A204.1 (cell line): ENCODE results near the gene SOCS7.

Experiments
- FAIRE-seq: peaks from 2 replicates; lab custom pipeline; 2012; peaks lifted over from hg19 to GRCh38; lab: Jason Lieb, UNC

Gene SOCS7, protein sequence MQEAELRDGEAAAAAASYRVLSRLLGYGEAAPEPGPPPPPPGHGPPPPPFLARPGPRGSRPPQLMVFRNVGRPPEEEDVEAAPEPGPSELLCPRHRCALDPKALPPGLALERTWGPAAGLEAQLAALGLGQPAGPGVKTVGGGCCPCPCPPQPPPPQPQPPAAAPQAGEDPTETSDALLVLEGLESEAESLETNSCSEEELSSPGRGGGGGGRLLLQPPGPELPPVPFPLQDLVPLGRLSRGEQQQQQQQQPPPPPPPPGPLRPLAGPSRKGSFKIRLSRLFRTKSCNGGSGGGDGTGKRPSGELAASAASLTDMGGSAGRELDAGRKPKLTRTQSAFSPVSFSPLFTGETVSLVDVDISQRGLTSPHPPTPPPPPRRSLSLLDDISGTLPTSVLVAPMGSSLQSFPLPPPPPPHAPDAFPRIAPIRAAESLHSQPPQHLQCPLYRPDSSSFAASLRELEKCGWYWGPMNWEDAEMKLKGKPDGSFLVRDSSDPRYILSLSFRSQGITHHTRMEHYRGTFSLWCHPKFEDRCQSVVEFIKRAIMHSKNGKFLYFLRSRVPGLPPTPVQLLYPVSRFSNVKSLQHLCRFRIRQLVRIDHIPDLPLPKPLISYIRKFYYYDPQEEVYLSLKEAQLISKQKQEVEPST

DNA sequence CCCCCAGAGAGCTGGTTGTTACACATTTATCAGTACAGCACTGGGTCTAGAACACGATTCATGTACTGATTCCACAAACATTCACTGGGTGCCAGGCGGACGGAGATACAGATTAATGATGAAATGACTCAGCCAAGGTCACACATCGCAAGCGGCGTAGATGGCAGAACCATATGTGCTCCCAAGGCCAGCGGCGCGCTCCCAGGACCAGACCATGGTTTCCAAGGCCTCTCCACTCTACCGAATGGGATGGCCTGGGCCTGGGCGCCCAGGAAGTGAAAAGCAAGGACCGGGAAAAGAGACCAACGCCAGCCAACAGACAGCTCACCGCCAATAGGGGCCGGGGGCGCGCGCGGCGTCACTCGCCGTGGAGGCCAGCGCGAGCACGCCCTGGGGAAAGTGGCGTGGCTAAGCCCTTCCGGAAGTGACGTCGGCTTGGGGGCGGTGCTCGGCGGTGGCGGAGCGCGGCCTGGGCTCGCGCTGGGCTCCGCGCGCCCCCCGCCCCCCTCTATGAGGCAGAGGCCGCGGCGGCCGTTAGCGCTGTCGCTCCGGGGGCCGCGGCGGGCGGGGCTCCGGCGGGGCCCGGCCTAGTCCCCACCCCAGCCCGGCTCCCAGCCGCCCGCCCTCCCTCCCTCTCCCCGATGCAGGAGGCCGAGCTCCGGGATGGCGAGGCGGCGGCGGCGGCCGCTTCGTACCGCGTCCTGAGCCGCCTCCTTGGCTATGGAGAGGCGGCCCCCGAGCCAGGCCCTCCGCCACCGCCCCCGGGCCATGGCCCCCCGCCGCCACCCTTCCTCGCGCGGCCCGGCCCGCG lies at the start of gene SOCS7:
SOCS7 (plus strand) TSS at position 433 of the 811 bp plus-strand sequence; CDS start at position 642, 209 bp downstream.
- FAIRE-seq = no peak

DNA sequence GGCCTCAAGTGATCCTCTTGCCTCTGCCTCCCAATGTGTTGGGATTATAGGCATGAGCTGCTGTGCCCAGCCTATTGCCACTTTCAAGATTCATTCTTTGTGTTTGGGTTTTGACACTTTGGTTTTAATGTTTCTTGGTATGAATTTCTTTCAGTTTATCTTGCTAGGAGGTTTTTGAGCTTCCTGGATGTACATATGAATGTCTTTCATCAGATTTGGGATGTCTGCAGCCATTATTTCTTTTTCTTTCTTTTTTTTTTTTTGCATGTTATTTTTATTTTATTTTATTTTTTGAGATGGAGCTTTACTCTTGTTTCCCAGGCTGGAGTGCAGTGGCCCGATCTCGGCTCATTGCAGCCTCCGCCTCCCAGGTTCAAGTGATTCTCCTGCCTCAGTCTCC lies 36.1 kb upstream of the SOCS7 start:
- no peak for FAIRE-seq

DNA sequence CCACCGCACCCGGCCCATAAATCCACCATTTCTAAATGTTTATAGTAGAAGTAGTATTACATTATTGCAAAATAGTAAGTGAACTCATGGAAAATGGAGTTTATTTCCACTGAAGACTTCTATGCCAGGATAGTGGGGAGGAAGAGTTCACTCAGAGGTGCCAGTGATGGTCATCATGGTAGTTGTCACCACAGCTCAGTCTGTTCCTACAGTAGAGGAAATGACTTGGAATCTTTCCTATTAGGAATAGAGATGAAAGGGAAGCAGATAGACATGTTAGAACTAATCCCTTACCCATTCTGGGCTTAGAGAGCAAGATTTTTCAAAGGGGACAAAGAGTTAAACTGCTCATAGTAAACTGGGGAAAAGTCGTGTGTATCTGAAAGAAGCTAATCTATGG lies 34.6 kb upstream of the SOCS7 start:
- FAIRE-seq = no peak

DNA sequence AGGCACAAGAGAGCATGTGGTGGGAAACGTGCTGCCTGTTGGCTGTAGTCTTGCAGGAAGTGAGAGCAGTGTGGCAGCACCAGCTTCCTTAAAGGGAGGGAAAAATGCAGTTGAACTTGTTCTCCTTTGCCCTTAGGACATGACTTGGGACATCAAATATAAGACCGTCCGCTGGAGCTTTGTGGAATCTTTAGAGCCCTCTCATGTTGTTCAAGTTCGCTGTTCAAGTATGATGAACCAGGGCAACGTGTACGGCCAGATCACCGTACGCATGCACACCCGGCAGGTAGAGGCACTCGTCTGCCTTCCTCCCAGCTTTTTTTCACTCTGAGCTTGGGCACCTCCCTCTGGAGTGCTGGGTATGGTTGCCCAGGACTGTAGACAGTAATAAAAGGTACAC lies 31.2 kb upstream of the SOCS7 start:
- FAIRE-seq = no peak

DNA sequence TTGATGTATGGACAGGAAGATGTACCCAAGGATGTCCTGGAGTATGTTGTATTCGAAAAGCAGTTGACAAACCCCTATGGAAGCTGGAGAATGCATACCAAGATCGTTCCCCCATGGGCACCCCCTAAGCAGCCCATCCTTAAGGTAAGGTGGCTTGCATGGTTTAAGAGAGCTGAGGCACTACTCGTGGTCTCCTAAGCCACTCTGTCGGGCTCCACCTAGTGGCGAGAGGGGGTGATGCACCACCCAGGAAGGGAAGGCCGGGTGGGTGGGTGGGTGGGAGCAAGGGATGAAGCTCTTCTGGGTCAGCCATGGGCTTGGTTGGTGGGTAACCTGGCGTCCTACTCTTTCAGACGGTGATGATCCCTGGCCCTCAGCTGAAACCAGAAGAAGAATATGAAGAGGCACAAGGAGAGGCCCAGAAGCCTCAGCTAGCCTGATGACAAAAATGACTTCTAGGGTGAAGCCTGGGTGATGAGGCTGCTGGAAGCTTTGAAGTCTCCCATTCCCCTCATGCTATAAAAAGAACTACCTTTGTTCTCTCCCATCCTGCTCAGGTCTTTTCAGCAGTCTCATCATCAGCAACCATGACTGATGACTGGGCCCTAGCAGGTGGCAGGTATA lies 29.4 kb upstream of the SOCS7 start:
- no peak for FAIRE-seq

DNA sequence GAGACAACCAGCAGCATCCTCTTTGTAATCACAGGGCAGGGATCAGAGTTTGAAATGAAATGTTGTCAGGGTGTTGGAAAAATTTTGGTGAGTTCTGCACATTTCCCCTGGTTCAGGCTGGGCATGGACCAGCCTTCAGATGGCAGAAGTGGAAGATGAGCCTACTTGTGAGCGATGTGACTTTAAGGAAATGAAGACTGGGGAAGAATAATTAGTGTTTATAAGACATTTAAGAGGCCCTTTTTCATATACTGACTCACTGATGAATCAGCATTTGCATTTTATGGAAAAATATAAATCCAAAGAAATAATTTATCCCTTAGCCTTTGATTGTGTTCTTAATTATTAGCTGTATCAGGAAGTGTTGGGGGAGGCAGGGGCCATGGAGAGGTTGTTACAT lies 28.7 kb upstream of the SOCS7 start:
- no peak for FAIRE-seq

DNA sequence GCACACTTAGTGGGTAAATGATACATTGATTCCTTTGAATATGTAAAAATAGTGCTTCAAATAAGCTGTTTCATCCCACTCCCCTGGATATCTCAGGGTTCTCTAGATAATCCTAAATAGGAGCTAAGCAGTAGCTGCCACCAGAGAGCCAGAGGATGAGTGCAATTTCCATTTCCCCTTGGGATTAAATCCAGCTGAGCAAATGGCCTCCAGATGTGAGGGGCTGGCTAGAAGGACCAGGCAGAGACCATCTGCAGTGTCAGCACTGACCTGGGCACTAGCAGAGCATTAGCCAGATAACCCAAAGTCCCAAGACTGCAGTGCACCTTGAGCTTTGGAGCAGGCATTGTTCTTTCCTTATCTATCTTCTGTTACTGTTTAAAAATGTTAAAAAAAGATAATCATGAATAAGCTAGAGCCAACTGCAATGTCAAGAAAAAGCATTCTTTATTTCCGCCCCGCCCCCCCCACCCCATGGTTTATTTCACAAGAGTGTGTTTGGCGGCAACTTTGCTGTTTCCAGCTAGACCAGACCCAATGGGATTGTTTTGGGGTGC lies 27.4 kb upstream of the SOCS7 start:
- FAIRE-seq = no peak

DNA sequence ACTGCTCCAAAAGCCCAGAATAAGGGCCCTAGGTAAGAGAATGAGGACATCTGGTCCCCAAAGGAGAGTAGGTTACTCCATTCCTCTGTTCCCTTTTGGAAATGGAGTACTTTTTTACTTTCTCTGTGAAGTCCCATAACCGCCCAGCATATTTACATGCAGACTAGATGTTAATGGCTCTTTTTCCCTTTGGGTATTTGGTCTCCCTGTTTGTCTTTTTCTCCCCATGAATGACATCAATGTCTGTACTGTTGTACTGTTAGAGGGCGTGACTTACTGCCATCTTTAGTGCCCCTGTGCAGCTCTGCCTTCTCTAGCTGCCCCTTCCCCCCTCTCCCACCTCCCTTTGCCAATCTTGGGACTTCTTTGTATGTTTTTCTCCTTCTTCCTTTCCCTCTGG lies 26.9 kb upstream of the SOCS7 start:
- no peak for FAIRE-seq

DNA sequence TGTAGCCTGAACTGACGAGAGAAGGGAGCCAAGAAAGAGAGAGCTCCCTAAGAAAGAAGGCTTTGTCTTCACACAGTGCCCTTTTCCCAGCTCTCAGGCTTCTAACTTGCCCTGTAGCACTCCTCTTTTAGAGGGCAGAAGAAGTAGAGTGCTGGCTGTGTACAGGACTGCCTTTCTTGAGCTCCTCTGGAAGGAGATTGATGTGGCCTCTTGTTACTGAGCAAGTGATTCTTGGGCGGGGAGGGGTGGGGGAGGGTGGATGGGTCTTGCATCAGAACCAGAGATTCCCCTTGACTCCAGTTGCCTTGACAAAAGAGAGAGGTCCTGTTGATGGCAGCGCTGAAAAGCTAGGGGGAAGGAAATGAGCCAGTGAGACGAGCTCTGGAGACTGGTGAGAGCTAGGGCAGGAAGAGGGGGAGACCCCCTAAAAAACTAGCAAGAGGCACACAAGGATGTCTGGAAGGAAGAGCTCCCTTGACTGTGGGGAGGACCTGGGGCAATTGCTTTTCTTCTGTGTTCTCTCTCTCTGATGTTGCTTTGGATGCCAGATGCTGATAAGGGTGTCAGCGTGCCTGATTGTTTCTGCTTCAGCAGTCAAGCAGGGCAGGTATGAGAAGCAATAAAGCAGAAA lies 26.3 kb upstream of the SOCS7 start:
- no peak for FAIRE-seq

DNA sequence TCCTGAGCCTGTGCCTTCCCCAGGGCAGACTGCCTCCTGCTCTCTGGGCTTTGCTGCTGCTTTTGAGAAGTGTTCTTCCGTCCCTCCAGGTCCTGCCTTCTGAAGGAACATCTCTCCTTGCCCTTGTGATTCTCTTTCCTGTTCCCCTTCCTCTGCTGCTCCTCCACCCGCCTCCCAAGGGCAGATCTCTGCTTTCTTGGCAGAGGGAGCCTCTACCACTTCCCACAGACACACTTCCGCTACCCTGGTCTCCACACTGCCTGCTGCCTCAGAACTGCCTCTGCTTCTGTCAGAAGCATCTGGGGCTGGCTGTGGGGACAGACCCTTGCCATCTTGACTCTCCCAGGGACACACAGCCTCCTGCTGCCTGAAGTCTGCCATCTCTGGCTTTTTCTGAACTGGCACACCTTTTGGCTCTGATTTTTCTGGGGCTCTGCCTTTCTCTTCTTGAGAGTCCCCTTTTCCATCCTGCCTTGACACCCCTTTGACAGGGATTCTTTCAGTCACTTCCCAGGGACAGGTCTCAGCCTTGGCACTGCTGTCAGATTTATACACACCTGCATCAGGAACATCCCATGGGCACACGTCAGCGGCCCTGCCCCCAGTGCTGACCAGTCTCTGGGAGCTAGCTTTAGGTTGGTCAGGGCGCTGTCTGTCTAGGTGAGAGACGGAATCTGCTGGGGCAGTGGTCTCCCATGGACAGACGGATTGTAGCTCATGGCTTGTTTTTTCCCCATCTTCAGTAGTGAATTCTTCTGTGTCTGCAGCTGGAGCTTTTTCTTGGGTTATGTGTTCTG lies 24.4 kb upstream of the SOCS7 start:
- no peak for FAIRE-seq

DNA sequence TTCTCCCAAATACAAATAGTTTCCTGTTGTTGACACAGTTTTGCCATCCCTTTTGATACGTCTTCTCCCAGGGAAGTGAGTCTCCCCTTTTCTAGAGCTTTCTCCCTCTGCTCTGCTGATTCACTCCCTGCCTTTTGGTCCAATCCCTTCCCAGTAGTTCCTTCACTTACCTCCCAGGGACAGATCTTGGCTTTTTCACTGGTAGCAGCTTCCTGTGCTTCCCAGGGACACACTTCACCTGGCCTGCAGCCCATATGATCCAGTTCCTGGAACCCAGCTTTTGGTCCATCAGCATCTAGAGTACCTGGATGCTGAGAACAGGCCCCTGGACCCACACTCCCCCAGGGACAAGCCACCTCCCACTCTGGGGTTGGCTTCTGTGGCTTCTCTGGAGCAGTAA lies 23.7 kb upstream of the SOCS7 start:
- FAIRE-seq = no peak

DNA sequence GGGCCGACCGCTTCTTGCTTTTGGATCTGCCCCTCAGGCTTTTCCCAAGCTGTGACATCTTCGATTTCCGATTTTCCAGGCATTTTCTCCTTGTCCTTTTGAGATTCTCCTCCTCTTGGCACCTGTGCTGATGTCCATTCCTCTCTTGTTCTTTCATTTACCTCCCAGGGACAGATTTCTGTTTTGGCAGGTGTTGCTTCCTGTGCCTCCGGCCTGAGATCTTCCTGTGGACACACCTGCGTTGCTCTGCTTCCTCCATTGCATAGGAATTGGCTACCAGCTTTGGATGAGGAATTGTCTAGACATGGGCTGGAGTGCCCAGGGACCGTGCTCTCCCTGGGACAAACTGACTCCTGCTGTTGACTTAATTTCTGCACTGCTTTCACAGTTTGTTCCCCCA lies 23.0 kb upstream of the SOCS7 start:
- FAIRE-seq = no peak

DNA sequence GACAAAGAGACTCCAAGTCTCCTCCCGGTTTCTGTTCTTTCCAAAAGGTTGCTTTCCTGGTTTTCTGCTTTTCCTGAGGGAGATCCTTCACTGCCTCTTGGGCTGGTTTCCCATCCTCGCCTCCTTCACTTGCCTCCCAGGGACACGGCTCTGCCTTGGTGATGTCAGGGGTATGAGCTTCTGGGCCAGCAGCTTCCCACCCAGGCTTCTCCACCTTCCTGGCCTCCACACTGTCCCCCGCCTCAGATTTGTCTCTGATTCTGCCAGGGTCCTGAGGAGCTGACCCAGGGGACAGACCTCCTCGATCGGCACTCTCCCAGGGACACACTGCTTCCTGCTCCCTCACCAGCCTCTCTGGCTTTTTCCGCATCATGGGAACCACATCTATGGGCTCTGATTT lies 22.4 kb upstream of the SOCS7 start:
- FAIRE-seq = no peak

DNA sequence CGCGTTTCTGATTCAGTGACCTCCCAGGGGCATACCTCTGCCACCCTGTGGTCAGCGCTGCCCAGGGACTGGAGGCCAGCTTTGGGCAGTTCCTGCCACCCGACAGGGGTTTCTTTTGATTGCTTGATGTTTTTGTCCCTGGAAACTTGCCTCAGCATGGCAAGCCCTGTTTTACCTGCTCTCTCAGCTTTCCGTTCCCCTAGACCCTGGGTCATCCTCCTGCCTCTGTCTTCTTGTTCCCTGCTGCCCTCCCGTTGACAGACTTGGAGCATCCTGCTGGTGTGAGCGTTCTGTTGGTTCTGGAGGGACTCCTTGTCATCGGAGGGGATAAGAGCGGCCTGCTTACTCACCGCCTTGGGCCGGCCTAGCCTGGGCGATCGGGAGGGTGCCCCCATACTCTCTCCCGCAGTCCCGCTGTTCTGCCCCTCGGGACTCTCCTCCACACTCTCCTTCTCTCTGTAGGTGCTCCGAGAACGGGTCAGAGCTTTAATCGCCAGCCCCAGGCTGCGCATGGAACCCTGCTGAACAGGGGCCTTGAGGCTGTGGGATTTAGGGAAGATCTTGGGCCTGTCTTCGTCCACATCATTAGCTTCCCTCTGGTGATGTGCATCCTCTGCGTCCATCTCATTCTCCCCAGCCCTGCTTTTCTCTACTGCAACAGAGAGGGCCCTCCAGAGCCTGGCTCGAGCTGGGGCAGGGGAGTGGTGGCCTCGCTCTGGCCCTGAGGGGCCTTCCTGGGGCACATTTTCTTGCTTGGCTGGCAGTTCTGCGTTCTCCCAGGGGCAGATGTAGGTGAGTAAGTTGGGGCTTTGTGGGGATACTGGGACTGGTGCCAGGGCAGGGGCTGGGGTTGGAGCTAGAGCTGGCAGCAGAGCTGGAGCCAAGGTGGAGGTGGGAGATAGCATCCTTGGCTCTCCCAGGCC lies 21.6 kb upstream of the SOCS7 start:
- no peak for FAIRE-seq

DNA sequence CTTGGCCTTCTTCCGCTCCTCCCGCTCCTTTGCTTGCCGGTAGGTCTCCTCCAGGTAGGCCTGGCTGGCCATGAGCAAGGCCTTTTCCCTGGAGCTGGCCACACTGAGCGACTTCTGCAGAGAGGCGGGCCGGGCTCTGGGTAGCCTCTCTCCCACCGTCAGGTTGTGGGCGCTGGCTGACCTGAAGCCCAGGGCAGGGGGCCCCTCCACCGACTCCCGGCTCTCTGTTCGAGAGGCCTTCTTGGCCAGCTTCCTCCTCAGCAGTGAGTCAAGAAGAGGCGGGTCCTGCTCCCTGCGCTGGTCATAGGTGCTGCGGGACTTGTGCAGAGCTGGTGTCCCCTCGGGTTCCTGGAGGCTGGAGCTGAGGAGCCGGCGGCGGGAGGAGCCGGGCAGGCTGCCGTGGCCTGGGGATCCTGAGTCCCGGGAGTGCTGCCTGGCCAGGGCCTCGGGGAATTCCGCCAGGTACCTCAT lies 20.7 kb upstream of the SOCS7 start:
- no peak for FAIRE-seq

DNA sequence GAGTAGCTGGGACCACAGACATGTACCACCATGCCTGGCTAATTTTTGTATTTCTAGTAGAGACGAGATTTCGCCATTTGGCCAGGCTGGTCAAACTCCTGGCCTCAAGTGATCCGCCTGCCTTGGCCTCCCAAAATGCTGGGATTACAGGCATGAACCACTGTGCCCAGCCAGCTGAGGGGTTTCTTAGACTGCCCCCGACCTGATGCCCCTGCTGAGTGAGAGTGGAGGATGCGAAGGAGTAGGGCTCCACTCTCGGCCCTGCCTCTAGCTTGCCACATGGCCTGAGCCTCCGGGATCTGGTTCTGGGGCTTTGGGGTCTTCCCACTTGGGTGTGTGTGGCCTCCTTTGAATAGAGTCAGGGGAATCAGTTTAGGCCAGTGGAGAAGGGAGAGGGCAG lies 18.9 kb upstream of the SOCS7 start:
- no peak for FAIRE-seq

DNA sequence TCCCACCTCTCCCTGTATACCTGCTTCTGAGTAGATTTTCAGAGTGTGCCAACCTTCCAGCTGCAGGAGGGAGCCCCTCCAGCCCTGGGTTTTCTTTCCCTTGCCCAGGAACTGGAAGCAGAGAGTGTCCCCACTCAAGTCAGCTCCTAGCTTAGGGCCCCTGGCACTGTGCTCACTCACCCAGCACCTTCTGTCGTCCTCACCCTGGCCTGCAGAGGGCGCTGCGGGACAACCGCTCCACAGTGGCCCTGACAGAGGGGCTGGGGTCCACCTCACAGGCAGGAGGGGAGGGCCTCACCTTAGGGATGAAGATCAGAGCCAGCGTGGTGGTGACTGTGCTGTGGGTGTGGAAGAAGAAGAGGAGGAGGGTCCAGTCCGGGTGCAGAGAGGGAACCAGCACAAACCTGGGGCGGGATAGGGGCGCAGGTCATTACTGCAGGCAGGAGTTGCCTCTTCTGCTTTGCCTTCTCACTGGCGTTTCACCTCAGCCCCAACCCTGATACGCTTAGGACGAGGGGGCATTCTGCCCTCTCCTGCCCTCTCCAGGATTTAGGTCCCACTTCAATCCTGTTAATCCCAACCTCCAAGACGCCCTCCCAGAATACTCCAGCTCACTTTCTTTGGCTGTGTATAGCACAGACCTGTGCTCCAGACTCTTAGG lies 17.9 kb upstream of the SOCS7 start:
- no peak for FAIRE-seq

DNA sequence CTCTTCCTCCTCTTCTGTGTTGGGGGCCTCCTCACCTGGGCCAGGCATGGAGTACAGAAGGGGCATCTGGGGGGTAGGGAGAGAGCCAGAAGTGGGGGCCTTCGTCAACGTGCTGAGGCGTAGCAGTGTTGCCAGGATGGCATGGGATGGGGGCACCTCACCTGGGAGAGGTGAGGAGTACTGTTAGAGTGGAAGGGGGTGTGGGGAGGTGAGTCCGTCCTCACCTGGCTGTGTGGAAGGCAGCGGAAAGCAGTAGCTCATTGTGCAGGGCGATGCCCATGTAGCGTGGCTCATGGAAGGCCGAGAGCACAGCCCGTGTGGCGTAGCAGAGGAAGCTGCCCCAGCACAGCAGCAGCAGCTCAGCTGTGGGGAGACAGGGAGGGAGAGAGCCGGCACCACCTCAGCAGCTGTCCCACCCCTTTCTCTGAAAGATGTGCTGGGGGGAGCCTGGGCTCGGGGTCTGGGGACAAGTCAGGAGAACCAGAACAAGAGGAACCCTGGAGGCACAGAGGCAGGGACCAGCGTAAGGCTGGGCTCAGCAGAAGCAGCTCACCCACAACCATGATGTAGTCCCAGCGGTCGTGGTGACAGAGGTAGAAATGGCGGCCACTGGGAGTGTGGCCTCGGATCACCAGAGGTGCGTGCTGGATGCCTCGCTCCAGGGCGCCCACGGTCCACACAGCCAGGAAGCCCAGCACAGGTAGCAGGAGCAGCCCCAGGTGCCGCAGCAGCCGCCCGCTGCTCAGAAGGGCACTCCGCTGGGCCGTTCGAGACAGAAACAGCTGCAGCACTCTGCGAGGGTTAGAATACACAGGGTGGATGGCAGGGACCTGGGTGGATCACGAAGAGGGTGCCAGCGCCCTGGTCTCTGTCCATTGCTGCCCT lies 16.9 kb upstream of the SOCS7 start:
- no peak for FAIRE-seq
